GM19238 (cell line): ENCODE data around the gene MPIG6B.
A peak's percentile ranks its signal among the peaks of the same experiment; 100 is the strongest.
"Not testable (repeated sequence)": the region's sequence is repeated elsewhere in the genome, so short reads cannot be mapped to it uniquely, and the experiment has no call there.

Experiments used
- DNase-seq: peaks from one replicate; pipeline ENCODE4 v3.0.0; 2011; ENCODE audit warnings: low spot score; ENCODE audit not compliant: insufficient read length

MPIG6B gene

GRCh38 chr6:31700740-31701401, 22.3 kb upstream of the MPIG6B start:
- DNase-seq = no peak

DNA sequence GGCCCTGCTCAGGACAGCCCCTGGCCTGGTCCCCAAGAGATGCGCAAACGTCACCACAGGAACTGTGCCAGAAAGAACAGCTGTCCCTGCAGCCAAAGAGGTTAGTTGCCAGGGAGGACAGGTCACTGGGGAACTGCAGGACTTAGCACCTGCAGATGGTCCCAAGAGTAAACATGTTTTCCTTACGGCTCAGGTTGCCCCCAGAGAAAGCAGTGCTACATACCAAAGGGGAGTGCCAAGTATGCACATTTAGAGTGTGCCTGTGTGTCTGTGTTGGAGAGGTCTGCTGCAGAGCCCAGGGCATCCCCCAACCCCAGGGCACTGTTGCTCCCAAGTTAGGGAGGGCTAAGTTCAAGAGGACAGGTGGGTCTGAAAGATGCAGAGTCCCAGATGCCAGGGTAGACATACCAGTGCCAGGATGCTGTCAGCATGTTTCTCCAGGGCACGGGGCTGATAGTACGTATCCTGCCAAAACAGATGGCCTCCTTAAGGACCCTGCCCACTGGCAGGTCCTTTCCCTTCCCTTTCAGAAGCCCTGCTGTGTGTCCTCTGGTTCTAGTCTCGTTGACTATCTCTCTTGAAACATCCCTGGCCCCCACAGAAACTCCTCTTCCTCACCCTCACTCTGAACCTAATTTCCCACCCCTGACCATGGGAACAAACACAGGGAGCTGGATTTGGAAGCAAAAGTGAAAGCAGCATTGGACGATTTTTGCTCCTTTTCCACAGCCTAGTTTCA, 21.3 kb upstream of the MPIG6B start:
- no peak for DNase-seq

DNA sequence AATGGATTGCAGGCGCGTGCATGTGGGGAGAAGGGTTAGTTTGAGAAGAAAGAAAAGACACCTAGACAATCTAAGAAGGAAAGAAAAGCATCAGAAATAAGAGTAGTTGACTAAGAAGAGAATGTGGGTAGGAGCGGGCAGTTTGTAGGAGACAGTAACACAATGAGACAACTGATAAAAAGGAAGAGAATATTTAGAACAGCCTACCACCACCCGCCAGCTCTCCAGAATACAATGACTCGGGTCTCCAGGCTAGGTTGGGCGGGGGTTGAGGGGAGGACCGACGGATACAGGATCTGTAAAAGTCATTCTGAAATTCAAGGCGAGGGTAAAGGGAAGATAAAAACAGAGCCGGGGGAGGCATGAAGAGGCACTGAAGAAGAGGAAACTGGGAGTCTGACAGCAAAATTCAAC, 20.8 kb upstream of the MPIG6B start:
- DNase-seq = peak; percentile 36

- DNase-seq = peak; percentile 99
These were observed 20.1 kb upstream of the MPIG6B start, which contains the start of gene ABHD16A for GRCh38 chr6:31702819-31703716. Gene ABHD16A (minus strand): TSS chr6:31703324. CDS start chr6:31703281, 43 bp downstream.

- DNase-seq = no peak
These were observed 17.2 kb upstream of the MPIG6B start for GRCh38 chr6:31705931-31706330.

- no peak for DNase-seq
These were observed 16.6 kb upstream of the MPIG6B start, which contains the start of gene LY6G6F for GRCh38 chr6:31706599-31706998. Gene LY6G6F (plus strand): TSS chr6:31706866. CDS start chr6:31706907, 41 bp downstream.

DNA sequence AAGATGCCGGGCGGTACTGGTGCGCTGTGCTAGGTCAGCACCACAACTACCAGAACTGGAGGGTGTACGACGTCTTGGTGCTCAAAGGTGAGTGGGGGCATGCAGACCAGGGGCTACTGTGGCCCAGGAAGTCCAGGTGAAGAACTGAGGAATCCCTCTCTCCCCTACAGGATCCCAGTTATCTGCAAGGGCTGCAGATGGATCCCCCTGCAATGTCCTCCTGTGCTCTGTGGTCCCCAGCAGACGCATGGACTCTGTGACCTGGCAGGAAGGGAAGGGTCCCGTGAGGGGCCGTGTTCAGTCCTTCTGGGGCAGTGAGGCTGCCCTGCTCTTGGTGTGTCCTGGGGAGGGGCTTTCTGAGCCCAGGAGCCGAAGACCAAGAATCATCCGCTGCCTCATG, 15.5 kb upstream of the MPIG6B start:
- no peak for DNase-seq

GRCh38 chr6:31708224-31708623, 14.9 kb upstream of the MPIG6B start:
- DNase-seq = no peak

GRCh38 chr6:31709157-31709556, 14.0 kb upstream of the MPIG6B start:
- not testable (repeated sequence) for DNase-seq

DNA sequence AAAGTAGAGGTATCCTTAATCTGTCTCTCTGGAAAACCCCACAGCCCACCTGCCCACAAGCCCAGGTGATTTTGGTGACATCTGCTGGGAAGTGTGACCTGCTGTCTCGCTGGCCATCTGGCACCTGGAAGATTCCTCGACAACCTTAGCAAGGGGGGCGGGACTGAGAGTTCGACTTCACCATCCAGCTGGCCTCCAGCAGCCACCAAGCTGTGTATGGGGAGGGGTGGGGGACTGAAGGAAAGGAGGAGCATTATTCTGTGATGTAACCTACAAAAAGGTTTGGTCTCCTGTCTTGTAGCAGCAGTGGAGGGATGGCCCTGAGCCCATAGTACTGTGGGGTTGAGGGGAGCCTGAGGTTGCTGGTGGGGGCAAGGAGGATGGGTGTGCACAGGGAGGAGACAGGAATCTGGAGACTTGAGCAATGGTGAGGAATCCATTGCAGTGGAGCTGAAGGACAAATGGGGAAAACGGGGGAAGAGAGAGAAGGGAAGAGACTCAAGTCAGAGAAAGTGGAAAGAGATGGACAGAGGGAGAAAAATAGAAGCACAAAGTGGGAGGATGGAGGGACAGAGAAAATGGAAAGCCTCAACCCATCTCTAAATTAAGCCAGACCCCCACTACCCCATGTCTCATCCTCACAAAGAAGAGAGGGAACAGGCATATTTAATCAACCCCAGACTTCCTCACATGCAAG, 12.5 kb upstream of the MPIG6B start:
- DNase-seq = no peak

DNA sequence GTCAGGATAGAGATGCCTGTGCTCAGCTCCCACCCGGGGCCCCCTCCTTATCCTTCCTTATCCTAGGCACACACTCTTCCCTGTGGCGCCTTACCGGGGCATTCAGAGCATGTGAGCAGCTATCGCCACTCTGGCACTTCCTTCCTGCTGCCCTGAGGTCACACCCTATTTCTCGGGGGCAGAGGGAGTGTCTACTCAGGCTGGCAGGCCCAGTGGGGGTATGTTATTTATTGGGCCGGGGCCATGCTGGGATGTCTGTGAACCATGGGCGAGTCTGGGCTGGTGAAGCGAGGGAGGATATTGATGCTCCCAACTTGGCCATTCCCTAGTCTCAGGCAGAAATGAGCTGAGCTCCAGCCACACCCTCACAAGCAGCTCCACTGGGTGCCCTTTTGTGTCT, 11.9 kb upstream of the MPIG6B start:
- DNase-seq = no peak

DNA sequence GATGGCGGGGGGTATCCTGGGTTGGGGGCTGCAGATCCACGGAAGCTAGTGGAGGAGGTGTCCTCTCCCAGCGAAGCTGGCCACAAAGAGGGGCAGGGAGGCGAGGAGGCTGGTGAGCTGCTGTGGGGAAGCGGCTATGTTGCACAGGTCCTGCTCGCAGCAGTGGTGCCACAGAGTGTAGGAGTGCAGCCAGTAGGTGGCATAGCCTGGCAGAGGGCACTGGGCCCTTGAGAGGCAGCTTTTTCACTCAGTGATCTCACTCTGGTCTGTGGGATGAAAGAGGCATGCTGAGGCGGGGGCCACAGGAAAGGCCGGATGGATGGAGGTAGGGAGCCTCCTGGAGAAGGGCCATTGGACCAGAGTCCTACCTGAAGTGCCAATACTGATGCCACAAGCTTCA, 10.9 kb upstream of the MPIG6B start:
- DNase-seq = no peak

- no peak for DNase-seq
These were observed 9.7 kb upstream of the MPIG6B start for GRCh38 chr6:31713465-31713864.

GRCh38 chr6:31713991-31714684, 9.0 kb upstream of the MPIG6B start:
- DNase-seq = no peak

GRCh38 chr6:31715022-31715958, 7.9 kb upstream of the MPIG6B start, which contains the start of gene LY6G6D:
Gene LY6G6D (plus strand): TSS chr6:31715348. CDS start chr6:31715356, 8 bp downstream.
- no peak for DNase-seq

- DNase-seq = no peak
These were observed 5.5 kb upstream of the MPIG6B start for GRCh38 chr6:31717499-31718222.

DNA sequence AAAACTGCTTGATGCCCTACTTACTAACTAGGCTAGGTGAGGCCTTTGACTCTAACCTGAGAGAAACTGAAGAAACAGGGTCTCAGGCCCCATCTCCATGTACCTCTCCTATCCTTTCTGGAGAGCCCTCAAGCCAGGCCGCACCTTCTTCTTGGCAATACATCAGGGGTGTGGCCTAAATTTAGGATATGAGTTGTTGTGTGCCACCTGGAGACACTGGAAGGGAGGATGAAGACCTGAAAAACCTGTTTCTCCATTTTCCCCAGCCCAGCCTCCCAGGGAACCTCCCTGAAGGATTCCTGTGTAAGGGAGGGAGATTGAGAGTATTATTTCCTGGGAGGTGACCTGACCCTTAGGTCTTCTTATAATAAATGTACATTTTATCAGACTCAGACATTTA, 4.9 kb upstream of the MPIG6B start:
- no peak for DNase-seq

GRCh38 chr6:31719001-31719400, 4.2 kb upstream of the MPIG6B start:
- DNase-seq = no peak
